GM12878 (cell line): Measurements from ENCODE around the gene TMEM14C. TPM values are rescaled to one million over a fixed set of nuclear protein-coding genes. Genes with fewer than 3 reads are reported as not detected.

ENCODE experiments used
- ATAC-seq: fragments of 200-7000 bp; cut with Tn5 transposase; 3 replicates; pipeline ENCODE4 v1.9.1; 2020; ENCODE audit warnings: mild to moderate bottlenecking, moderate library complexity
- BruUV-seq: library from RNA; stranded (reverse); fragments of 400-500 nt; replicated peaks from 2 replicates; lab custom pipeline; 2021; lab: Mats Ljungman, UMichigan
- CTCF ChIA-PET: fragments of 300-600 bp; sonication (Branson Sonifier 250); formaldehyde crosslinking; extraction: SDS; loops from one replicate; lab custom pipeline; 2021; ENCODE audit warnings: inconsistent platforms; lab: Yijun Ruan, JAX
- POLR2A ChIA-PET: fragments of 350-600 bp; formaldehyde crosslinking; extraction: SDS; loops from one replicate; lab custom pipeline; 2021; ENCODE audit warnings: inconsistent platforms; lab: Charles Lee
- RAD21 ChIA-PET: fragments of 300-600 bp; sonication (Branson Sonifier 250); formaldehyde crosslinking; loops from one replicate; lab custom pipeline; 2023; ENCODE audit warnings: antibody characterized with exemption; ENCODE audit not compliant: unreplicated experiment; lab: Charles Lee
- SMC1A ChIA-PET: fragments of 300-600 bp; sonication (Branson Sonifier 250); formaldehyde crosslinking; loops from one replicate; lab custom pipeline; 2023; ENCODE audit not compliant: unreplicated experiment, uncharacterized antibody; lab: Charles Lee
- DNase-seq: peaks from one replicate; pipeline ENCODE4 v3.0.0-alpha.2; 2011; ENCODE audit warnings: low read depth, low spot score
- FAIRE-seq: peaks from 3 replicates; lab custom pipeline; 2011; peaks lifted over from hg19 to GRCh38; lab: Jason Lieb, UNC
- H2AFZ ChIP-seq: 2 replicates; pipeline ENCODE4 v1.6.0; 2011; ENCODE audit warnings: low read depth, low read length, control low read depth; ENCODE audit not compliant: control insufficient read depth
- H3K27ac ChIP-seq: 2 replicates; pipeline ENCODE4 v1.5.1; 2011; ENCODE audit warnings: control low read depth; ENCODE audit not compliant: control insufficient read depth, insufficient read depth
- H3K27me3 ChIP-seq, 2 experiments: replicated peaks in 1 of 2; 2 replicates each; pipeline versions ENCODE4 v1.6.0 to v1.6.1; 2011; ENCODE audit warnings: low read length in 1 of 2; ENCODE audit not compliant: control insufficient read depth in 2 of 2, insufficient read depth in 2 of 2
- H3K36me3 ChIP-seq, 2 experiments: 2 replicates each; pipeline ENCODE4 v1.5.1; 2011; ENCODE audit warnings: low read length in 1 of 2; ENCODE audit not compliant: control insufficient read depth in 2 of 2, insufficient read depth in 2 of 2
- H3K4me1 ChIP-seq: 2 replicates; pipeline ENCODE4 v1.6.1; 2011; ENCODE audit warnings: mild to moderate bottlenecking, low read length, moderate library complexity, mixed read lengths; ENCODE audit not compliant: control insufficient read depth, insufficient read depth
- H3K4me2 ChIP-seq: 2 replicates; pipeline ENCODE4 v1.6.0; 2011; ENCODE audit warnings: control low read depth; ENCODE audit not compliant: control insufficient read depth, insufficient read depth
- H3K4me3 ChIP-seq: fragments of 200-600 bp; sonication (generic); 2 replicates; pipeline ENCODE4 v1.5.1; 2016
- H3K79me2 ChIP-seq: 2 replicates; pipeline ENCODE4 v1.6.0; 2011; ENCODE audit warnings: low read length; ENCODE audit not compliant: control insufficient read depth, insufficient read depth
- H3K9ac ChIP-seq: 2 replicates; pipeline ENCODE4 v1.8.0; 2011; ENCODE audit warnings: low read length, control low read depth, mixed read lengths; ENCODE audit not compliant: control insufficient read depth, insufficient read depth
- H3K9me3 ChIP-seq: replicated peaks from 3 replicates; pipeline ENCODE4 v1.5.1; 2011; ENCODE audit warnings: mild to moderate bottlenecking, low read length; ENCODE audit not compliant: control insufficient read depth, insufficient read depth
- H4K20me1 ChIP-seq: 2 replicates; pipeline ENCODE4 v1.6.0; 2011; ENCODE audit not compliant: control insufficient read depth, insufficient read depth
- ATF7 ChIP-seq: fragments of 450-650 bp; IDR thresholded peaks from 2 replicates; pipeline ENCODE4 v1.6.1; 2016; ENCODE audit warnings: low read depth, mild to moderate bottlenecking
- BRCA1 ChIP-seq: IDR thresholded peaks from 2 replicates; pipeline ENCODE4 v1.6.1; 2011; ENCODE audit warnings: low read depth, low read length, improper control_type of control experiment
- CEBPB ChIP-seq, 2 experiments: fragments of 150-350 bp in 1 of 2; IDR thresholded peaks; 2 replicates each; pipeline ENCODE4 v1.6.1; 2012 to 2014; ENCODE audit warnings: low read depth in 2 of 2, low read length in 2 of 2, borderline replicate concordance in 1 of 2, inconsistent platforms in 1 of 2
- MYC ChIP-seq: IDR thresholded peaks from 2 replicates; pipeline ENCODE4 v1.6.1; 2011; ENCODE audit warnings: mild to moderate bottlenecking, low read length, moderate library complexity, inconsistent platforms; ENCODE audit not compliant: insufficient read depth, insufficient replicate concordance, insufficient read length, severe bottlenecking
- NBN ChIP-seq: fragments of 450-650 bp; IDR thresholded peaks from 2 replicates; pipeline ENCODE4 v1.6.1; 2016
- POLR2AphosphoS5 ChIP-seq: IDR thresholded peaks from 2 replicates; pipeline ENCODE4 v1.6.1; 2011; ENCODE audit warnings: mild to moderate bottlenecking, low read length, inconsistent platforms
- RUNX3 ChIP-seq: IDR thresholded peaks from 2 replicates; pipeline ENCODE4 v1.6.1; 2012; ENCODE audit warnings: low read length, inconsistent platforms
- SMC3 ChIP-seq: IDR thresholded peaks from 2 replicates; pipeline ENCODE4 v1.6.1; 2011; ENCODE audit warnings: low read length, improper control_type of control experiment, borderline replicate concordance
- STAT3 ChIP-seq: IDR thresholded peaks from 2 replicates; pipeline ENCODE4 v1.6.1; 2011; ENCODE audit warnings: low read depth, low read length, improper control_type of control experiment
- TAF1 ChIP-seq: IDR thresholded peaks from 2 replicates; pipeline ENCODE4 v1.6.1; 2011; ENCODE audit warnings: mild to moderate bottlenecking, low read depth, low read length, borderline replicate concordance
- ZSCAN29 ChIP-seq: fragments of 450-650 bp; IDR thresholded peaks from 2 replicates; pipeline ENCODE4 v1.6.1; 2017; ENCODE audit warnings: mild to moderate bottlenecking, moderate library complexity
- WGBS: methylation state at CpG from one replicate; pipeline ENCODE4 v1.1.6; 2016; ENCODE audit warnings: low lambda C conversion rate; ENCODE audit not compliant: insufficient replicate concordance, insufficient coverage; ENCODE audit errors: missing lambda C conversion rate; 5-methylcytosine and 5-hydroxymethylcytosine counted together
- in situ Hi-C: fragments of 300-500 bp; cut with MboI; formaldehyde crosslinking; loops from 9 replicates; pipeline ENCODE4 v1.14.3; 2018; ENCODE audit warnings: mixed read lengths
- intact Hi-C: fragments of 100-400 bp; cut with micrococcal nuclease; formaldehyde crosslinking; loops from one replicate; pipeline ENCODE4 v1.14.2; 2022; ENCODE audit not compliant: unreplicated experiment
- polyA plus RNA-seq, 11 experiments: library from polyadenylated mRNA; depleted of rRNA in 4 of 11; unstranded in 6 of 11; stranded (reverse) in 5 of 11; fragments of >200 nt; fragmentation: Nextera tagmentation in 4 of 11; fragmentation: Illumina TruSeq in 1 of 11; extraction: Ambion mirVana in 4 of 11; extraction: Trizol in 1 of 11; gene quantifications; 1 replicate in 1 of 11; 2 replicates in 10 of 11; pipeline versions ENCODE4 v1.2.1 to v1.2.3, GENCODE V29; 2011 to 2016; ENCODE audit warnings: inconsistent platforms in 2 of 11, missing spikeins in 2 of 11, low read depth in 1 of 11
- total RNA-seq, 4 experiments: library from RNA; depleted of rRNA in 3 of 4; stranded (reverse); fragments of >200 nt in 3 of 4; fragmentation: Illumina TruSeq in 1 of 4; extraction: Trizol in 1 of 4; gene quantifications; 2 replicates each; pipeline versions ENCODE4 v1.2.1 to v1.2.3, GENCODE V29; 2013 to 2021
- TF ChIP-seq, protein P1 (sequence below): fragments of 450-650 bp; IDR thresholded peaks from 2 replicates; pipeline ENCODE4 v1.6.1; 2014; ENCODE audit warnings: mild to moderate bottlenecking

Gene TMEM14C
- total and polyA plus RNA-seq, 10 of the 15 experiments (the other 5 are each of a cell fraction or from before 2014, with no cell fraction given) = 66.0 to 224 (median 134) TPM

DNA sequence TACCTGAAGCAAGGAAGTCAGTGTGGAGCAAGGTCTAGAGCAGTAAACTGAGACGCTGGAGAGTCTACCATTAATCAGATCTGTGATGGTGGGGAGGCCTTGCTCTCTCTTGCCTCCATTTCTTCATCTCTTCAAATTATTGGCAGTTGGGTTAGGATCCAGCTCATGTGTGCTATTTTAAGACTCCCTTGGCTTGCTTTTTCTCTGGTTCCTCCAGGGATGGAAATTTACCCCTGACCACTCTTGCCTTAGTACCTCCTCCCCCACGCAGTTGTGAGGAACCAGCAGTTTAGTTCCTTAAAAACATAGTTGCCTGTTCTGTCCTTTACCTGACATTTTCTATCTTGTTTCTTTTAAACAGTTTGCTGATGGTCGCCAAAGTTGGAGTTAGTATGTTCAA lies 7.4 kb downstream of the TMEM14C start:
- ChIA-PET RAD21 (no interaction called here), POLR2A (no interaction called here), SMC1A (no interaction called here), CTCF (no interaction called here)
- ATAC-seq = no peak
- no peak for TF ChIP-seq CEBPB (IDR thresholded peaks at IDR 0.05; ENCODE audit: borderline replicate concordance in 1 of 2, low read depth in 2 of 2, low read length in 2 of 2)
- TF ChIP-seq MYC = no peak
- no peak for TF ChIP-seq SMC3
- TF ChIP-seq STAT3 = no peak
- TF ChIP-seq ZSCAN29 = no peak
- TF ChIP-seq RUNX3 = no peak
- TF ChIP-seq, protein P1, sequence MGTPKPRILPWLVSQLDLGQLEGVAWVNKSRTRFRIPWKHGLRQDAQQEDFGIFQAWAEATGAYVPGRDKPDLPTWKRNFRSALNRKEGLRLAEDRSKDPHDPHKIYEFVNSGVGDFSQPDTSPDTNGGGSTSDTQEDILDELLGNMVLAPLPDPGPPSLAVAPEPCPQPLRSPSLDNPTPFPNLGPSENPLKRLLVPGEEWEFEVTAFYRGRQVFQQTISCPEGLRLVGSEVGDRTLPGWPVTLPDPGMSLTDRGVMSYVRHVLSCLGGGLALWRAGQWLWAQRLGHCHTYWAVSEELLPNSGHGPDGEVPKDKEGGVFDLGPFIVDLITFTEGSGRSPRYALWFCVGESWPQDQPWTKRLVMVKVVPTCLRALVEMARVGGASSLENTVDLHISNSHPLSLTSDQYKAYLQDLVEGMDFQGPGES = no peak
- TF ChIP-seq BRCA1 = no peak
- no peak for TF ChIP-seq POLR2AphosphoS5
- no peak for TF ChIP-seq ATF7
- no peak for TF ChIP-seq NBN
- TF ChIP-seq TAF1 = no peak
- H3K4me1 ChIP-seq = no peaks in the 10 kb centered on the region; the same call in 1 of the 2 replicates
- H3K27me3 ChIP-seq = no peaks in the 10 kb centered on the region
- no peak overlapping the region for H3K4me3 ChIP-seq
- no peak overlapping the region for H2AFZ ChIP-seq
- no TSS peak for BruUV-seq
- intact Hi-C loops = no loop called here
- no peak overlapping the region for H3K9ac ChIP-seq
- WGBS = 79% methylated on average over 3 of the region's 3 CpGs
- no peaks in the 10 kb centered on the region for H3K9me3 ChIP-seq
- in situ Hi-C loops = no loop called here
- peaks cover 2 to 3% of the 10 kb centered on the region in 2 experiments; a peak in 2 of 4 replicates for H3K36me3 ChIP-seq
- H4K20me1 ChIP-seq = no peaks in the 10 kb centered on the region
- H3K27ac ChIP-seq = no peak overlapping the region
- DNase-seq = no peak
- H3K4me2 ChIP-seq = no peak overlapping the region
- no peaks in the 10 kb centered on the region for H3K79me2 ChIP-seq
- no peak for FAIRE-seq
